Measurements from ENCODE around the gene TMEM106C.

- TF ChIP-seq CTCF (IDR thresholded peaks at IDR 0.05) (no peak), POLR2A (IDR thresholded peaks at IDR 0.05) (no peak), POLR2AphosphoS5 (IDR thresholded peaks at IDR 0.05) (no peak)
Observed at GRCh38 chr12:47992776-47993175, 29.4 kb downstream of the TMEM106C start.
